Dendritic cell treated with granulocyte-macrophage colony-stimulating factor and Interleukin-4, amounts not matched to agents 40 ng/mL and 50 ng/mL, for 4 days (primary cell): Measurements from ENCODE around the gene FAM50B.

Source experiments
- H3K27ac Mint-ChIP-seq: one replicate; pipeline ENCODE4 v1.8.0; 2022; ENCODE audit warnings: mild to moderate bottlenecking, mixed read lengths
- H3K27me3 Mint-ChIP-seq: one replicate; pipeline ENCODE4 v1.8.0; 2022; ENCODE audit warnings: mild to moderate bottlenecking, mixed read lengths
- H3K36me3 Mint-ChIP-seq: one replicate; pipeline ENCODE4 v1.8.0; 2022; ENCODE audit warnings: low read depth, mixed read lengths
- H3K4me1 Mint-ChIP-seq: one replicate; pipeline ENCODE4 v1.8.0; 2022; ENCODE audit warnings: low read depth, mixed read lengths
- H3K4me3 Mint-ChIP-seq: one replicate; pipeline ENCODE4 v1.8.0; 2022; ENCODE audit warnings: mild to moderate bottlenecking, moderate library complexity, mixed read lengths
- H3K9me3 Mint-ChIP-seq: one replicate; pipeline ENCODE4 v1.8.0; 2022; ENCODE audit warnings: mixed read lengths
- intact Hi-C: fragments of 100-400 bp; cut with micrococcal nuclease; formaldehyde crosslinking; loops from one replicate; pipeline ENCODE4 v1.15.0; 2022

The FAM50B gene, protein sequence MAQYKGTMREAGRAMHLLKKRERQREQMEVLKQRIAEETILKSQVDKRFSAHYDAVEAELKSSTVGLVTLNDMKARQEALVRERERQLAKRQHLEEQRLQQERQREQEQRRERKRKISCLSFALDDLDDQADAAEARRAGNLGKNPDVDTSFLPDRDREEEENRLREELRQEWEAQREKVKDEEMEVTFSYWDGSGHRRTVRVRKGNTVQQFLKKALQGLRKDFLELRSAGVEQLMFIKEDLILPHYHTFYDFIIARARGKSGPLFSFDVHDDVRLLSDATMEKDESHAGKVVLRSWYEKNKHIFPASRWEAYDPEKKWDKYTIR

DNA sequence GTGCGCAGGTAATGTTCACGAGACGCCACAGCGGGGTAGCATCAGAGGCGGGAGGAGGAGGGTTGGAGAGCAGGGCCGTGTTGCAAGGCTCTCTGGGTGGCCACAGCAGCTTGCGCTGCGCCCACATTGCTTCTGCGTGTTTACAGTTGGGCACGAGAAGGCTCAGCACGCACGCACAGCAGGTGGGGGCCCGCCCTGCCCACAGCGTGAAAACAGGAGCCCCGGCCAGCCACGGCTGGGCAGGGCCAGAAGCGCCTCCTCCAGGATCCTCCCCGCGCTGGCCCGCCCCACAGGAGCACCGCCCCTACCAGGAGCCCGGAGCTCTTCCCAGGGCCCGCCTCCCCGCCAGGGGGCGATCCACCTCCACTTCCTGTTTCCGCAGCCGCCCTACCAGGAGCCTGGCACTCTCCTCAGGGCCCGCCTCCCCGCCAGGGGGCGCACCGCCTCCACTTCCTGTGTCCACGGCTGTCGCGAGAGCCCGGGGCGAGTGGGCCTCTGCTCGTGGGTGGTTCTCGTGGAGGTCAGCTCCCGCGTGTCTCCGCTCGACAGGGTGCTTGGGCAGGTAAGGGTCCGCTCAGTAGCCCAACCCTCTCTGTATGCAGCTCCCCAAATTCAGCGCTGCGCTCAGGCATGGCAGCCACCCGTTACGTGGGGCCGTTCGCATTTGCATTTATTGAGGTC is at the start of gene FAM50B:
FAM50B (plus strand) TSS at position 449 of the 681 bp plus-strand sequence. CDS start 439 bp downstream, outside the sequence.
- peak within 1 kb of the TSS; percentile 74 for H3K4me3 Mint-ChIP-seq
- H3K4me1 Mint-ChIP-seq, result peaks cover 19% of the 10 kb centered on the region
- no peaks in the 10 kb centered on the region for H3K27me3 Mint-ChIP-seq
- H3K36me3 Mint-ChIP-seq, result peaks cover 8% of the 10 kb centered on the region
- intact Hi-C loops, result loop anchor here (2.0 to 5.0 kb wide), 2 partner anchors 57 to 98 kb away; partner anchors contain the start of gene PXDC1
- H3K9me3 Mint-ChIP-seq, result peaks cover 13% of the 10 kb centered on the region
- H3K27ac Mint-ChIP-seq, result peak within 1 kb of the TSS; percentile 72

GRCh38 chr6:3799719-3800118 is 49.5 kb upstream of the FAM50B start:
- Mint-ChIP-seq H3K4me1 (peaks cover 5% of the 10 kb centered on the region), H3K27me3 (peaks cover 6% of the 10 kb centered on the region), H3K9me3 (no peaks in the 10 kb centered on the region), H3K27ac (no peak overlapping the region), H3K4me3 (no peak overlapping the region), H3K36me3 (no peaks in the 10 kb centered on the region)
- intact Hi-C loops, result no loop called here

DNA sequence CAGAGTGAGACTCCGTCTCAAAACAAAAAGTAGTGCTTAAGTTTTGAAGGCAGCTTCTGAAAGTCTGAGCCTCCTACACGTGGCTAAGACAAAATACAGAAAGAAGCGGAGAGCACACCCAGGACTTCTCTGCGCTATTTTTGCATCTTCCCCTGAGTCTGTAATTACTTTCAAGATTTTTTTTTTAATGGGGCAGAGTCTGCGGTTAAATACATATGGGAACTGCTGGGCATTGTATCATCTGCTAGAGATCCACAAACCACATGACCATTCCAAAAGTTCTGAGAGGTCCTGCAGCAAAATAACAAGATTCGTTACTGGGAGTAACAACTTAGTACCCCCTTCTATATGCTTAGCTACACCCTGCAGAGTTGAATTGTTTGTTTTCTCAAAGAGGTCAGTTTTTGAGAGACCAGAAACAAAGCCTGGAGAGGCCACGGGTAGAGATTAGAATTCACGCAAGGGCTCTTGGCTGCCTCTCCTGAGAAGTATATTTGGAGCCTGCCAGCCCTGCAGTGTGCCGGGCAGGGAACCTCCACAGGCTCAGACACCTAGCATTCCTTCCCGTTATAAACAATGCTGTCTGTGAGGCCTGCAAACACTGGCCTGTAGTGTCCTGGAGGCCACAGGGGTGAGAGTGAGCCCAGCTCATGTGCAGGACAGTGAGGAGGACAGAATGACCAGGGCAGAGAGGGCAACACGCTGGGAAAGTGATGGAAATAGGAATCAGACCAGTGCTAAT is 48.2 kb upstream of the FAM50B start:
- intact Hi-C loops, result no loop called here
- Mint-ChIP-seq H3K36me3 (no peaks in the 10 kb centered on the region), H3K27me3 (peaks cover 6% of the 10 kb centered on the region), H3K9me3 (no peaks in the 10 kb centered on the region), H3K4me1 (peaks cover 5% of the 10 kb centered on the region), H3K27ac (no peak overlapping the region), H3K4me3 (no peak overlapping the region)

DNA sequence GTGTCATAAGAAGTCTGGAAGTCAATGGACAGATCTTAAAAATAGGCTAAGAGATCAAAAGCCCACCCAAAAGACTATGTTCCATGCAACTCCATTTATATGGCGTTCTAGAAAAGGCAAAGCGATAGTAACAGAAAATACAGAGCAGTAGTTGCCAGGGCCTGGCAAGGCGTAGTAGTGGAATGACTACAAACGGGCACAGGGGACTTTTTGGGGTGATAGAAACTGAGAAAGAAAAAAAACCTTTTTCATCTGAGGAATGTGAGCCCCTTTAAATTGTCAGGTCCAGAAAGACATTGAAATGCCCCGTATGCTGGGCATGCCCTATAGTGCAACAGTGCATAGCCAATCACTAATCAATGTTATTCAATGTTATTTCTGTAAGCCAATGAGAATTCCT is 47.2 kb upstream of the FAM50B start:
- H3K27ac Mint-ChIP-seq, result no peak overlapping the region
- no peaks in the 10 kb centered on the region for H3K36me3 Mint-ChIP-seq
- H3K27me3 Mint-ChIP-seq, result peaks cover 6% of the 10 kb centered on the region
- H3K9me3 Mint-ChIP-seq, result no peaks in the 10 kb centered on the region
- peaks cover 5% of the 10 kb centered on the region for H3K4me1 Mint-ChIP-seq
- H3K4me3 Mint-ChIP-seq, result no peak overlapping the region
- intact Hi-C loops, result no loop called here

DNA sequence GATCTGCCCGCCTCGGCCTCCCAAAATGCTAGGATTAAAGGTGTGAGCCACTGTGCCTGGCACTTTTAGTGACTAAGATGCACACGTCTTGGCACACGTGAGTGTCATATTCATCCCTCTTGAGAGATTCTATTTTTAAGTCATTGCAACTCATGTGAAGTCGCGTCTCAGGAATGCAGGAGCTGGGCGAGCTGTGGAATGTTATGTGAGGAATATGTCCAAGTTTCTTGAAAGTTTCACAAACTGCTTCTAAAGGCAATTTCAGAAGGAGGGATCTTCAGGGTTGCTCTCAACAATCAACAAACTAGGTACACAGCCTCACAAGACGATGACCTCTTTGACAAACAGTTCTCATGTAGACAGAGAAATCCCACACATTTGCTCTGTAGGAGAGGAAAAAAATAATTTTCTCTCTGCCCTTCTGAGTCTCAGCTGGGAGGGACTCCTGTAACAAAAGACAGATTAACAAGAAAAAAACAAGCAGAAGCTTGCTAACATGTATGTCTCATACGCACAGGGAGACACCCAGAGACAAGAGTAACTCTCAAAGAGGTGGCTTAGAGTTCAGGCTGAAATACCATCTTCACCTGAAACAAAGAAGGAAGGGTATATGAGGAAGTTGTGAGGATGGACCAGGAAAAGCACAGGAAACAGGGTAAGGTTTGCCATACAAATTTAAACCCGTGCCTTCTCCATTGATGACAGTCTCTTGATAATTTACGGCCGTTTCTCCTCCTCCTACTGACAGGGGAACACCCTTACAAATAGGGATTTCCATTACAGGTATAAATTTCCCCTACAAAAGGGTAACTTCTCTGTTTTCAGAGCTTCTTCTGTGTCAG is 45.3 kb upstream of the FAM50B start:
- H3K4me3 Mint-ChIP-seq, result no peak overlapping the region
- H3K4me1 Mint-ChIP-seq, result no peaks in the 10 kb centered on the region
- no peak overlapping the region for H3K27ac Mint-ChIP-seq
- no peaks in the 10 kb centered on the region for H3K9me3 Mint-ChIP-seq
- peaks cover 6% of the 10 kb centered on the region for H3K27me3 Mint-ChIP-seq
- intact Hi-C loops, result no loop called here
- no peaks in the 10 kb centered on the region for H3K36me3 Mint-ChIP-seq

DNA sequence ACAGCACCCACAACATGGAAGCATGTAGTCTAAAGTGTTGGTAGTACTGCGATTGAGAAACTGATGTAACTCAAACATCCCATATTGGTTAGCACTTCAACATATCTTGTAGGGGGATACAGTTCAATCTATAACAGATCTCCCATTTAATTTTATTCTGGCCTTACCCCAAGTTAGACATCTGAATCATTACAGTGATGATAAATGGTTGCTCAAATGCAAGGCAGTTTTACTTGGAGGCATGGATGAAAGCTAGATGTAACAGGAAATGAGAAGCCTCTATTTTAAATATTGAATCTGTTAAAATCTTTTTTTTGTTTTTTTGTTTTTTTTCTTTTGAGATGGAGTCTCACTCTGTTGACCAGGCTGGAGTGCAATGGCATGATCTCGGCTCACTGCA is 44.2 kb upstream of the FAM50B start:
- Mint-ChIP-seq H3K36me3 (no peaks in the 10 kb centered on the region), H3K9me3 (no peaks in the 10 kb centered on the region), H3K27ac (no peak overlapping the region), H3K4me1 (no peaks in the 10 kb centered on the region), H3K4me3 (no peak overlapping the region), H3K27me3 (peaks cover 3% of the 10 kb centered on the region)
- intact Hi-C loops, result no loop called here

- H3K4me1 Mint-ChIP-seq, result no peaks in the 10 kb centered on the region
- H3K27me3 Mint-ChIP-seq, result peaks cover 1% of the 10 kb centered on the region
- no peak overlapping the region for H3K4me3 Mint-ChIP-seq
- no peak overlapping the region for H3K27ac Mint-ChIP-seq
- no peaks in the 10 kb centered on the region for H3K9me3 Mint-ChIP-seq
- intact Hi-C loops, result no loop called here
- H3K36me3 Mint-ChIP-seq, result no peaks in the 10 kb centered on the region
Measured at GRCh38 chr6:3805448-3806123, 43.6 kb upstream of the FAM50B start.

DNA sequence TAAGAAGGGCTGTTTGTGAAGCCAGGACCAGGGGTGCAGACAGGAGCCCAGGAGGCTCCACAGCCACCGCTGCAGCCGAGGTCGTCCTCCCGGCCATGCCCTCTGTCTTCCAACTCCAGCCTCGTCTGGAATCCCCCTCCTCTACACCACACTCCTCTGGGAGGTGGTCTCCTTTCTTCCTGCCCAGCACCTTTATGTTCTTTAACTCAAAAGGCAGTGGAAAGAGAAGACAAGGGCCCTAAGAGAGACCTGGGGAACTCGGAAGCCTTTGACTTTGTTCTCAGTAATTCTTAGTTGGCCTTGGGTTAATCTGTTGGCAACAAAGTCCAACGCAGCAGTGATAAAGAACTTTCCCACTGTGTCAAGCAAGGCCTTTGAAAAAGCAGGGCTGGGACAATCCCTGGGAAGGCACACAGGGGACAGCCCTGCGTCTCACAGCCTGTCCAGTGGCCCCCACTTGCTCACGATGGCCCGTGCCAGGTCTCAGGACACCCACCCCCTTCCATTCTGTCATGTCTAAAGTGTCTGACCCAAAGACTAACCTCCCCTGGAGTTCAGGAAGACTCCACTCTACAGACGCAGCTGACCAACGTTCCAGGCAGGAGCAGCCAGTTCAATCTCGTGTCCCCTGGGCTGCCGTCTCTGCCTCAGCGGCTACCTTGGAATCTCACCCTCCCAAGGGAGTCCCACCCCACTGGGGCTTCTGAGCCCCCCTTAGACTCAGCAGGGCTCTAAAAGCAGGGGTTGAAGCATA is 42.8 kb upstream of the FAM50B start:
- Mint-ChIP-seq H3K9me3 (no peaks in the 10 kb centered on the region), H3K27ac (no peak overlapping the region), H3K27me3 (peaks cover 1% of the 10 kb centered on the region), H3K4me3 (no peak overlapping the region), H3K36me3 (no peaks in the 10 kb centered on the region), H3K4me1 (no peaks in the 10 kb centered on the region)
- intact Hi-C loops, result no loop called here

DNA sequence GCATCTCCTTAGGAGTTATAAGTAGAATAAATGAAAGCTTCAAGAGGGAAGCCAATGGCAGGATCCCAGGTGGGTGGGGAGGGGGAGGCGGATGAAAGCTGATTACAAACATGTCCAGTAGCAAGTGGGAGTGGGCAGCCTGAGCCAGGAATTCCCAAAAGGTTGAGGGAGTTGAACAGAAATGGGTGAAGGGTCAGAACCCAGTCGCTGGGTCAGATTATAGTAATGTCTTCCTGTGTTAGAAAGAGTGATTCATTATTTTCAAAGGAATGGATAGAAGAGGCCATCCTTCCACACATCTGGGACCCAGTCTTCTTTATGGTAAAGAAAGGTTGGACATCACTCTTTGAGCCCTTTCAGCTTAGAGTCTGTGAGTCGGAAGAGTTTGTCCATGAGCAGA is 41.0 kb upstream of the FAM50B start:
- no peak overlapping the region for H3K4me3 Mint-ChIP-seq
- H3K4me1 Mint-ChIP-seq, result peaks cover 3% of the 10 kb centered on the region
- no peaks in the 10 kb centered on the region for H3K9me3 Mint-ChIP-seq
- no peak overlapping the region for H3K27ac Mint-ChIP-seq
- intact Hi-C loops, result no loop called here
- H3K36me3 Mint-ChIP-seq, result no peaks in the 10 kb centered on the region
- peaks cover 8% of the 10 kb centered on the region for H3K27me3 Mint-ChIP-seq

GRCh38 chr6:3808759-3809514 is 40.2 kb upstream of the FAM50B start:
- H3K36me3 Mint-ChIP-seq, result no peaks in the 10 kb centered on the region
- H3K27ac Mint-ChIP-seq, result no peak overlapping the region
- no peak overlapping the region for H3K4me3 Mint-ChIP-seq
- H3K9me3 Mint-ChIP-seq, result no peaks in the 10 kb centered on the region
- H3K4me1 Mint-ChIP-seq, result peaks cover 7% of the 10 kb centered on the region
- peaks cover 11% of the 10 kb centered on the region for H3K27me3 Mint-ChIP-seq
- intact Hi-C loops, result no loop called here

- peaks cover 7% of the 10 kb centered on the region for H3K4me1 Mint-ChIP-seq
Measured at GRCh38 chr6:3809515-3809891, 39.7 kb upstream of the FAM50B start.

GRCh38 chr6:3809982-3810381 is 39.2 kb upstream of the FAM50B start:
- peaks cover 7% of the 10 kb centered on the region for H3K4me1 Mint-ChIP-seq
- intact Hi-C loops, result no loop called here
- H3K27ac Mint-ChIP-seq, result no peak overlapping the region
- H3K27me3 Mint-ChIP-seq, result peaks cover 16% of the 10 kb centered on the region
- H3K9me3 Mint-ChIP-seq, result no peaks in the 10 kb centered on the region
- no peaks in the 10 kb centered on the region for H3K36me3 Mint-ChIP-seq
- no peak overlapping the region for H3K4me3 Mint-ChIP-seq

More at GRCh38 chr6:3809515-3809891, 39.7 kb upstream of the FAM50B start:
- Mint-ChIP-seq H3K9me3 (no peaks in the 10 kb centered on the region), H3K27ac (no peak overlapping the region), H3K4me3 (no peak overlapping the region), H3K36me3 (no peaks in the 10 kb centered on the region), H3K27me3 (peaks cover 16% of the 10 kb centered on the region)
- intact Hi-C loops, result no loop called here
